HTERT RPE-1 (cell line): ENCODE results near the gene SCYL3.
"Not testable (repeated sequence)": the region's sequence is repeated elsewhere in the genome, so short reads cannot be mapped to it uniquely, and the experiment has no call there.

Source experiments
- in situ Hi-C: fragments of 300-500 bp; cut with MboI; formaldehyde crosslinking; loops from 4 replicates; pipeline ENCODE4 v1.14.3; 2020; ENCODE audit warnings: low sequenced_read_pairs

Gene SCYL3

DNA sequence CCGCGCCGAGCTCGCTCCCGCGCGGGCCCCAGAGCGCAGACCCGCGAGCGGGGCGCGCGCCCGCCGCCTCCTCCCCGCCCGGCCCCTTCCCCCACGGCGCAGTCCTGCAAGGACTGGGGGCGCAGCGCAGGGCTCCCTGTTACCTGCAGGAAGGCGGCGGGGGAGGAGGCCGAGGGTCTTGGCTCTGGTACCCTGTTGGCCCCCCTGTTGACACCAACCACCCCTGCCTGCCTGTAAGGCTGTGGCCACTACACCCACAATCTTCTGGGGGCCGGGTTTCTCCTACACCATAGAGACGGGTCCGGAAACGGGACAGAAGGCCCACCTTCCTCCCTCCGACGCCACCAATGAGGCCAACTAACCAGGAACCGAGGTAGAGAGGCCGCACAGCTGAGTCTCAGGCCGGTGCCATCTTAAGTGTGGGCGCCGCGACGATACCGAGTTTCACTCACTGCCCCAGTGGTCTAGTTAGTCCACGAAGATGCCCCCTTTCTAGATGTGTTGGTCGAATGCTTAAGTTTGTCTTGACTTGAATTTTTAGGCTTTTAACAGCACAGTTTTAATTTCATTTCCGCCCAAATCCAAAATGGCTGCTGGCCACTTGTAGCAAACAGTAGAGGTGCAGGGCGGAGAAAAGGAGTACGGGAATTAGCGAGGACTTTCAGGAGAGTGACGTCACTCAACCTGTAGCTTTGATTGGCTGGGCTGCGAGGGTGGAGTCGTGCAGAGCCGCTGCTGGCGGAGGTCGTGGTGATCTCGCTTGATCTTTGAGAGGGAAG, at the start of gene SCYL3:
Gene SCYL3 (minus strand): TSS at position 252 of the 779 bp plus-strand sequence. CDS start 5,056 bp downstream, outside the sequence.
- in situ Hi-C loops: no loop called here

- in situ Hi-C loops: no loop called here
Observed at GRCh38 chr1:169941982-169942830, 48.5 kb upstream of the SCYL3 start.

DNA sequence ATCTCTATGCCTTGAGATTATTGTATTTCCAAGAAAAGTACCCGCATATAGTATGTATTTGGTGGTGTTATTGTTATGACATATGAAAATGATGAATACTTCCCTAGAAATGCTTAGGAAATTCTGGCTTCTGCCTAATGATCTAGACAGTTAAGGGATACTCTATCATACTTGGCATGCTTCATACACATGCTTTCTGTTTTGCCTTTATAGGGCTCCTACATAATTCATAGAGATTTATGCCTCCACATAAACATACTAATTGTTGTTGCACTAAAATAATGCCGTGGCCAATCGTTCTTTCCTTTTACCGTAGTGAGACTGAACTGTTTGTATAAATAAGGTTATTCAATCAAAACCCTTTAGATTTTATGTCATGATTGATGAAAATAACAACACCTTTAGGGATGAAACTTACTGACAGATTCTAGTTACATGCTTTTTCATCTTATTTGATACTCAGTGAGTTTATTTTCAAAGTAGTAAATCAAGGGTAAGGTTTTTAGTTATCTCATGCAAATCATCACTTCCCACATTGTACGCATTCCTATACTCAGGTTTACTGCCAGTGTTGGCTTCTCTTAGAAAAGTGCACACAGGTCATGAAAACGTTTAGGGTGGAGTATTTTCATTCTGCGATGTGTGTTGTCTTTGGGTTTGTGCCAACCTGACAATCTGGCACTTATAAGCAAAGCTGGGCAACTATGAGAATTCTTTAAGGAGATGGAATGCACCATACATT, 40.5 kb upstream of the SCYL3 start:
- in situ Hi-C loops: no loop called here

DNA sequence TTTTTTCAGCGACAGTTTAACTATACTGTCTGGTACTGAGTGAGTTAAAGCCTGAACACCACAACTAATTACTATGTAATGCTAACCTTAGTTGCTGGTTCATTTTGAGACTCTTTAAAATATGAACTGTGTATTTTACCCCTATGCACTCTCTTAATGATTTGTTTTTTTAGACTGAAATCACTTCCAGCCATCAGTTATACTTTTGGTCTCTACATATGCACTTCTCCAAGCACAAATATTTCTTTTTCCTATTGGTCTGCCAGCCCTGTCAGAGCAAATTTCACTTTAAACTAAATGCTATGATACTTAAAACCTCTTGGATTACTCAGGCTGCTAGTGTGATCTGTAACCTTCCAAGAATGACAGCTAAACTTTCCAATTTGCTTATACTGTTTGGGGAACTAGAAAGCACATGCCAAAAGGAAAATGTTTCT, 38.1 kb upstream of the SCYL3 start:
- in situ Hi-C loops: no loop called here

DNA sequence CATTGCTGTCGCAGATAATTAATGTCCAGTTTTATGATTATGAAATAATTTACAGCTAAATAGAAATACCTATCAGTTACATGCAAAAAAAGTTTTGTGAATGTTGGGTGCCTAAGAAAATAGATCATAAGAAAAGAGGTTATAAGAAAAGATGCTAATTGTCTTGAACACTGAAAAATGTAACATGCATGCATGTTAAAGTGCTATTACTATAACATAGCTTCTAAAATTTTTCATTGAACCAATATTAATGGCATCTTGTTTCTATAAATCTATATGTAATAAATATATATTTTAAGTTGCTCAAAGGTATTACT, 35.5 kb upstream of the SCYL3 start:
- in situ Hi-C loops: no loop called here

DNA sequence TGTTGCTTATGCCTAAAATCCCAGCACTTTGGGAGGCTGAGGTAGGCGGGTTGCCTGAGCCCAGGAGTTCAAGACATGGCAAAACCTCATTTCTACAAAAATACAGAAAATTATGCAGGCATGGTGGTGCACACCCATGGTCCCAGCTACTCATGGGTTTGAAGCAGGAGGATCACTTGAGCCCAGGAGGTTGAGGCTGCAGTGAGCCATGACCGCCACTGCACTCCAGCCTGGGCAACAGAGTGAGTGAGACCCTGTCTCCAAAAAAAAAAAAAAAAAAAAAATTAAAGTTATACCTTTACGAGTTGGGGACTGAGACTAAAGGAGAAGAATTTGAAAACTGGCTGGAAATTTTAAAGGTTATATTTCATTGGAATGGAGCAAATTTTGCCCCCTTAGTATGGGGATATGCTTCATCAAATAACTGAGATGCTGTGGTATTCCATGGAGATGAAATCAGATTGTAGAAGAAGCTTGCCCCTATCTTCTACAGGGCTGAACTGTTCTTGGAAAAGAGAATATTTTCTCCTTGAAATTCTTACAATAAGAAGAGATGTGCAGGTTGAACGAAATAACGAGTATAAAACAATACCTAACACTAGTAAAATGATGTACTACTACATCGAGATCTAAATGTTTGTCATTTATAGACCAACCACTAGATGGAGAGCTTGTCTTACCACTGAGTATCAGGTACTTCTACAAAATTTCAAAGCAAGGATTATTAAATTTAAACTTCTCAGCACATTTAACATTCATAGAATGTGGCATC, 34.9 kb upstream of the SCYL3 start:
- in situ Hi-C loops: no loop called here

- in situ Hi-C loops: no loop called here
Observed at GRCh38 chr1:169925505-169926482, 32.1 kb upstream of the SCYL3 start.

DNA sequence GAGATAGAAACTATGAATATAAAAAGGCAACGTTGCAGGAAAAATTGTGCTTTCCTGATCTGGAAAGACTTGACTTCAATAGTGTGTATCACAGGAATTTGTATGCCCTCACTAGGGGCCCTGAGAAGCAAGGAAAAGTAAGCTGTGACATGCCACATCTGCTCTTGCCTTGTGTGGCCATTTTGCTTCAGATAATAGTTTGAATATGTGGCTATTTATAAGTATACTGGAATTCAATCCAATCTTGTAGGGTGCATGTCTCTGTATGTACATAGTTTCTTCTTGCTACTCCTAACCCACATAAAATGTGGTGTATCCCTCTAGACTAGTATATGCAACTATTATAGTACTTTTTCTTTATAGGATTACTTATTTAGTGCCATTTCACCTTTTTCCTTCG, 31.1 kb upstream of the SCYL3 start:
- in situ Hi-C loops: no loop called here

- in situ Hi-C loops: no loop called here
Observed at GRCh38 chr1:169924063-169924462, 30.4 kb upstream of the SCYL3 start.

DNA sequence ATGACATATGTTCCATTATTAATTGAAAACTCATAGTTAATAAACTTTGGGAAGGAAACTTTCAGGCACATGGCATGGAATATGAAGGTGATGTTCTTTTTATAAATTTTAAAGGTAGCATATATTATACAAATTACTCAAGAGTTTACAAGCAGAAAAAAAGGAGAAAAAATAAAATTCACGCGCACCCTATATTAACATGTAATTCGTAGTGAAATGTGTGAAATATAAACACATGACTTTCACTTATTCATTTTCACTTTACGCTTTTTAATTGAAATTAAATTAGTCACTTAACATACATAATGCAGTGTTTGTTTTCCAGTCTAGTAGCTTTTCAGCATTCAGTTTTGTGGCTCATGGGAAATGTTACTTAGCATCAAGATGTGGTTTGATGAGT, 27.4 kb upstream of the SCYL3 start:
- in situ Hi-C loops: no loop called here

- in situ Hi-C loops: no loop called here
Observed at GRCh38 chr1:169918927-169919326, 25.2 kb upstream of the SCYL3 start.

DNA sequence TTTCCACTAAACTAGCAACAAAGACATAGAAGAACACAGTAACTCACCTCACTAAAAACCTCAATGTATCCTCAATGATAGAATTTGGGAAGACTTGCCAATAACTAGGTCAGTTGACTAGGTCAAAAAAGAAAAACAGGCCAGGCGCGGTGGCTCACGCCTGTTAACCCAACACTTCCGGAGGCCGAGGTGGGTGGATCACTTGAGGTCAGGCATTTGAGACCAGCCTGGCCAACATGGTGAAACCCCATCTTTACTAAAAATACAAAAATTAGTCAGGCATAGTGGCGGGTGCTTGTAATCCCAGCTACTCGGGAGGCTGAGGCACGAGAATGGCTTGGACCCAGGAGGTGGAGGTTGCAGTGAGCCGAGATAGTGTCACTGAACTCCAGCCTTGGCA, 24.5 kb upstream of the SCYL3 start:
- in situ Hi-C loops: not testable (repeated sequence)

GRCh38 chr1:169915150-169915549, 21.5 kb upstream of the SCYL3 start:
- in situ Hi-C loops: no loop called here

DNA sequence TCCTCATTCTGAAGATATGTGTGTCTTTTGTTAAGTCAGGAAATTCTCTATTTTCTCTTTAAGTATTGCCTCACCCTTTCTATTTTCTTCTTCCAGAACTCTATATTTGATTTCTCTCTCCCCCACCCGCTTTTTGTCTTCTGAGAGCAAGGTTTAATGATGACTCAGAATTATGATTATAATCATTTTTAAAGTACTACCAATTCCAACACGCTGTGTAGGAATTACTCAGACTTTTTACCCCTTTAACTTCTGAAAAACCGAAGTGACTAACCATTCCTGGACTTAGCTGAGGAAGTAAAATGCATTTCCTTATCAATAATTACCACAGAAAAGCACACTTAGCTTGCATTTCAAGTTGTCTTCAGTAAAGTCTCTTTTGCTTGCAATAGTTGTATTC, 20.8 kb upstream of the SCYL3 start:
- in situ Hi-C loops: no loop called here

GRCh38 chr1:169909499-169909898, 15.8 kb upstream of the SCYL3 start:
- in situ Hi-C loops: no loop called here

- in situ Hi-C loops: no loop called here
Observed at GRCh38 chr1:169906938-169907337, 13.2 kb upstream of the SCYL3 start.

DNA sequence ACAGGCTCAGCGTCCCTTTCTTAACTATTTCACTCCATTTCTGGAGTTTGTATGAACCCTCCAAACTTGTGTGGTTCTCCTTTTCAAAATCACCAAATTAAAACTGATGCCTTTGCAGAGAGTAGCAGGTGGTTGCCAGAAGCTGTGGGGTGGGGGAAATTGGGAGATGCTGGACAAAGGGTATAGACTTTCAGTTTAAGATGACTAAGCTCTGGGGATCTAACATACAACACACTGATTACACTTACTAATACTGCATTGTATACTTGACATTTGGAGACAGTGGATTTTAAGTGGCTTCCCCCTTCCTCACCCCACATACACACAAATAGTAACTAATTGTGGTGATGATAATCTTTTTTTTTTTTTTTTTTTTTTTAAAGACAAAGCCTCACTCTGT, 11.1 kb upstream of the SCYL3 start:
- in situ Hi-C loops: no loop called here

DNA sequence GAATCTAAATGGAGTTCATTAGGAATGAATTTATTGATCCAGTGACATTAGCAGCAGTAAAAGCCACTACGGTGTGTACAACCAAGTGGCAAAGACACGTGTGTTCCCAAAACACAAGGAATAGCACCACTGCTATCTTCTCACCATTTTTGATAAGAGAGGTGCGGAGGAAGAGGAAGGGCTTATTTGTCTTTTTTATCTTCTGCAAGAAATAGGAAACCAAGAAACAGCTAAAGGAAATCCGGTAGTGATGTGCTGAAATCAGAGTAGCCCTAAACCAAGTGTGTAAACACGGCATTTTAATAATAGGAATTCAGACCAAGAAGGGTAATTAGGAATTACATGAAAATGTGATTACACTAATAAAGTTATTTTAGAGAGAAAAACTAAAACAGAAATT, 9.1 kb upstream of the SCYL3 start:
- in situ Hi-C loops: no loop called here

DNA sequence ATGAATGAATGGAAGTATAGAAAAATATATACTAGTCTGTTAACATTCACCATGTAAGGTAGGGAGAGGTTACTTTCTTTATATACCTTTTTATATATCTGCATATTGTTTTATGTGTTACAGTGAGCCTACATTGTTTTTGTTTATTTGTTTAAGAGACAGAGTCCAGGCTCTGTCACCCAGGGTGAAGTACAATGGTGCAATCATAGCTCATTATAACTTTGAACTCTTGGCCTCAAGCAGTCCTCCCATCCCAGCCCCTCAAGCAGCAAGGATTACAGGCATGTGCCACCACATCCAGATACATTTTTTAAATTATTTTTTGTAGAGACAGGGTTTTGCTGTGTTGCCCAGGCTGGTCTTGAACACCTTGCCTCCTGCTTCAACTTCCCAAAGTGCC, 7.4 kb upstream of the SCYL3 start:
- in situ Hi-C loops: no loop called here

DNA sequence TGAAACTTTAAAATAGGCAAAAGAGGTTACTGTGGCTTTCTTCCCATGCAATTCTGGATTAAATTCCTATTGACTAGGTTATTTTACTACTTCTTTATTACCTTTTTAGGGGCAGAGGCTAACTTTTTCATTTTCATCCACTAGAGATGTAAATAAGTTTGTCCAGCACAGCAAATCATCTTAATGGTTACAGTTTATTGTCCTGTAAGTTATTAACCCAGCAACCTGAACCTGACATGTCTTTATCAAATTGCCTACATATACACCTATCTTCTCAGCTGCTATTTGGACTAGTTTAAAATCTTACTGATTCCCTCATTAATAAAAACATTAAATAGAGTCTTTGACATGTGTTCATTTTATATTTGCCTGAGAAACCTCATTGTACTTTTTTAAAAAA, 6.9 kb upstream of the SCYL3 start:
- in situ Hi-C loops: no loop called here
